Activated CD8-positive, alpha-beta memory T cell treated with anti-CD3 and anti-CD28 coated beads for 1 hour (primary cell): ENCODE measurements around the gene RBM4B.
"Not testable (repeated sequence)": the region's sequence is repeated elsewhere in the genome, so short reads cannot be mapped to it uniquely, and the experiment has no call there.

Source experiments
- DNase-seq, 2 donors: peaks; one replicate each; pipeline ENCODE4 v3.0.0-alpha.2; 2020; ENCODE audit warnings: low read depth in 1 of 2; ENCODE audit errors: extremely low read depth in 1 of 2

The RBM4B gene, protein sequence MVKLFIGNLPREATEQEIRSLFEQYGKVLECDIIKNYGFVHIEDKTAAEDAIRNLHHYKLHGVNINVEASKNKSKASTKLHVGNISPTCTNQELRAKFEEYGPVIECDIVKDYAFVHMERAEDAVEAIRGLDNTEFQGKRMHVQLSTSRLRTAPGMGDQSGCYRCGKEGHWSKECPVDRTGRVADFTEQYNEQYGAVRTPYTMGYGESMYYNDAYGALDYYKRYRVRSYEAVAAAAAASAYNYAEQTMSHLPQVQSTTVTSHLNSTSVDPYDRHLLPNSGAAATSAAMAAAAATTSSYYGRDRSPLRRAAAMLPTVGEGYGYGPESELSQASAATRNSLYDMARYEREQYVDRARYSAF

DNA sequence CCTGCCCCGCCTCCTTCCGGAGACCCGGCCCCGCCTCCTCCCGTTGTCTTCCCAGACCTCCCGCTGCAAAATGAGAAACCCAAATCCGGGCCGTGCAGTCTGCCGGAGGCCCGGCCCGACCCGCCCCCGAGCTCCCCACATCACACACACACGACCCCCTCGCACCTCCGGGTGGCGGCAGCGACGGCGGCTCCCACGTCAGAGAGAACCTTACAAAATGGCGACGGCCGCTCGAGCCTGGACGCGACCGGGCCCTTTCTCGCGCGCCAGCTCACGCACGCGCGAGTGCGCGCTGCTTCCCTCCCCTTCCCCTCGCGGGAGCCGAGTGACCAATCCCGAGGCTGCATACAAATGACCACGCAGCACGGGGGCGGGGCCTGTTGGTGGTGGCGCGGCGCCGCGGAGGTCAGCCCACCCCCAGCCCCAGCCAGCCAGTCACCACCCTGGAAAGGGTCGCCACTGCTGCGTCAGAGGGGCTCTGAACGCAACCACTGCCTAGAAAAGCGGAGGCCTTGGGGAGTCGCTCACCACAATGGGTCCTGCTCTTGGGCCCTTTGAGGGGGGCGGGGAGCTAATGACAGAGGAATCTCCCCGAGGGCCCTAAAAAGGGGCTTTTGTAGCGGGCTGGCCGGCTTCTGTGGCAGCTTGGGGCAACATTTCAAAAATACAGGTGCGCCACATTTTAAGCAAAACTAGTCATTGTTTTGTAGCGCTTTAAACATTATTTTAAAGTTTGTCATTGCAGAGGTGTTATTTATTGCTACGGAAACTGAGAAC, at the start of gene RBM4B:
Gene RBM4B, minus strand, starts transcription at position 289 of the 777 bp plus-strand sequence. CDS start 808 bp downstream, outside the sequence.
- peak; percentile 92 for DNase-seq

DNA sequence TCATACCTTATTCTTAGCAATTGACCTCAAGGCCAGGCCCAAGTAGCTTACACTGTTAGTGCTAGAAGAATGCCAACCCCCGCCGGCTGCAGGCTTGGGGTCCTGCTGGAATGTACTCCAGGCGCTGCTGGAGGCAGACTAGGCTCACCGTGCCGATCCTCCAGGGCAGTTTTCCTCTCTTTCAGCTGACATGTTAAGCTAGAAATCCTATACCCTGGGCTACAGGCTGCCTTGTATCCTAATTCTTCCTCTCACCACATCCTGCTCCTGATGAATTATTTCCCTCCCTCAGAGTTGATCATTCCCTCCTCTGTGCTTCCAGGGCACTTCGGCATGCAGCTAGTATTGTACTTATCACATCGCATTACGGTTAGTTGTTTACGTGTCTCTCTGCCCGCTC, 48.0 kb upstream of the RBM4B start:
- DNase-seq: no peak

- no peak for DNase-seq
Observed at GRCh38 chr11:66725114-66725513, 47.4 kb upstream of the RBM4B start.

GRCh38 chr11:66724167-66724566, 46.5 kb upstream of the RBM4B start:
- not testable (repeated sequence) for DNase-seq

DNA sequence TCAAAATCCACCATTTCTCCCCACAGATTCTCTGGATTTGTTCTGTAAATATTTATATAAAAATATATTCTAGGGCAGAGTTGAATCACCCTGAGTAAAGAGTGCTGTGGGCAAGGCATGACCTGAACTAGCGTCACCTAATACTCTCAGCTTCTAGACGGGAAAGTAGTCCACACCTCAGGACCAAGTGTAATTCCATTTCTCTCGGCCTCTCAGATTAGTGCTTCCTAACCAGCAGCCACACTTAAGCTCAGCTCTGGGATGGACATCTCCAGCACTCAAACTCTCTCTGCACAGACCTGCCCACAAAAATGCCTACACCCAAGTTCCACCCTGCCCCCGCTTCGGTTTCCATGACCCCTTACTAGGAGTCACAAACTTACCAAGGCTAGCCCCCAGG, 46.0 kb upstream of the RBM4B start:
- DNase-seq: no peak

- no peak for DNase-seq
Observed at GRCh38 chr11:66722745-66723651, 45.3 kb upstream of the RBM4B start.

GRCh38 chr11:66721939-66722338, 44.3 kb upstream of the RBM4B start:
- no peak for DNase-seq

GRCh38 chr11:66720899-66721470, 43.3 kb upstream of the RBM4B start:
- no peak for DNase-seq

GRCh38 chr11:66720223-66720898, 42.7 kb upstream of the RBM4B start:
- no peak for DNase-seq

DNA sequence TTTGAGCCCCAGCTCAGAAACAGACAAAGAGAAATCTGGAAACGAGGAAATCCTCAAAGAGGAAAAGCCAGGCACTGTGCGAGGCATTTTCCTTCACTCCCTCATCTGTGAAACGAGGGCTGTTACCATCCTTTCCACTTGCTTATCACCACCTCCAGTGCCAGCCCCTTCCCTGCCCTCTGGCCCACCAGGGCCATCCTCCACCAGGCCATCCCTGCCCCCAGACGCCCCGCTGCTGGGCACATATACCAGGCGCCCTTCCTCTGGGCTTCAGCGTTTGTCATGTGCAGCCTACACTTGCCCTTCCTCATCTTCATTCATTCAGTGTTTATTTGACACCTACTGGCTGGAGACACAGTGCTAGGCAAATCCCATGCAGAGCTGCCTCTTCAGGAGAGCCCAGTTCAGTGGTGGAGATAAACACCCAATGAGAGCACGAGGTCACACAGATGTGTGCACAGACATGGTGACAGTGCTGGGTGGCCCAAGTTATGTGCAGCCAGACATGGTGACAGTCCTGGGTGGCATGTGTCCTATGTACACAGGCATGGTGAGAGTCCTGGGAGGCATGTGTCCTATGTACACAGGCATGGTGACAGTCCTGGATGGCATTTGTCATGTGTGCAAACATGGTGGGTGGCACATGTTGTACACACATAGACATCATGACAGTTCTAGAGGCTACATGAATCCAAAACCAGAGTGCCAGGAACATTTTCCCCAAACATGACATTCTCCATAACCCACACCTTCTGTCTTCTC, 41.6 kb upstream of the RBM4B start:
- no peak for DNase-seq

DNA sequence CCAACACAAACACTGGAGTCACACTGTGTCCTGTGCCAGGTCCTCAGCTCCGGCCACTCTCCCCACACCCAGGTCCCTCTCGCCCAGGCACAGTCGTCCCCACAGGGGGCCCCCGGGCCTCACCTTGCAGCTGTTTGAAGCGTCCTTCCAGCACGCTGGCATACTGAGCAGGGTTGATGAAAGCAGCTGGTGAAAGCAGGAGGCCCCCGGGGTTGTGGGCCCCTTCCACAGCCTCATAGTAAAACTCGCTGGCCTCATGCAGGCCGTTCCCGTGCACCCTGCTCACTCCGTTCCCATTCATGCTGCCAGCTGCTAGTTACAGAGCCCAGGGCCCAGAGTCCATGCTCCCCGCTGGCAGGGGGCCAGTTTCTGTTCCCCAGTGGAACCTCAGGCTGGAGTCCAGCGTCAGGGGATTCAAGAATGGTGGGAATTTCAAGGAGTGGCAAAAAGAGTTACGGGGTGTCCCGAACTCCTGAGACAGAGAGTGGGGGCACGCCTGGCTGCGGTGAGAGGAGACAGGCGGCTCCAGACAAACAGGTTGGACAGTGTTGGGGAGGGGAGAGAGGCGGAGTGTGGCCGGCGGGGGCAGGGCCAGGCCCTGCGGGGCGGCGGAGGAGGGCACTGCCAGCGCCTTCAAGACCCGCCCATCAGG, 40.8 kb upstream of the RBM4B start:
- DNase-seq: no peak

GRCh38 chr11:66717925-66718319, 40.2 kb upstream of the RBM4B start:
- no peak for DNase-seq

DNA sequence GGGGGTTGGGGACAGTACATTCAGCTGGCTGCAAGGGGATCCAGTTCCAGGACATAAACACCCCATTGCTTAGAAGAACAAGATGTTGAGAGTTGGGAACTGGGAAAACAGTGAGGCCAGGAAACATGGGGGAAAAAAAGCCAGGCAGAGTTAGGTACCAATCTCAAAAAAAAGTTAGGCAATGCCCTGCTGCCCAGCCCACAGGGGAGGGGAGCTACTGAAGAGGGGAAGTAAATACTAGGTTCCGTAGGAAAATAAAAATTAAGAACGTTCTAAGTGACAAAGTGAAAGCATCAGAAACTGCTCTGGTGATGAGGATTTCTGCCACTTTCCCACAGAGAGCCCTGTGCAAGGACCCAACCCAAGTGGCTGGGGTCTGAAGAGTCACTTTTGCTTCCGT, 39.3 kb upstream of the RBM4B start:
- no peak for DNase-seq

GRCh38 chr11:66715346-66716085, 37.8 kb upstream of the RBM4B start:
- DNase-seq: no peak

DNA sequence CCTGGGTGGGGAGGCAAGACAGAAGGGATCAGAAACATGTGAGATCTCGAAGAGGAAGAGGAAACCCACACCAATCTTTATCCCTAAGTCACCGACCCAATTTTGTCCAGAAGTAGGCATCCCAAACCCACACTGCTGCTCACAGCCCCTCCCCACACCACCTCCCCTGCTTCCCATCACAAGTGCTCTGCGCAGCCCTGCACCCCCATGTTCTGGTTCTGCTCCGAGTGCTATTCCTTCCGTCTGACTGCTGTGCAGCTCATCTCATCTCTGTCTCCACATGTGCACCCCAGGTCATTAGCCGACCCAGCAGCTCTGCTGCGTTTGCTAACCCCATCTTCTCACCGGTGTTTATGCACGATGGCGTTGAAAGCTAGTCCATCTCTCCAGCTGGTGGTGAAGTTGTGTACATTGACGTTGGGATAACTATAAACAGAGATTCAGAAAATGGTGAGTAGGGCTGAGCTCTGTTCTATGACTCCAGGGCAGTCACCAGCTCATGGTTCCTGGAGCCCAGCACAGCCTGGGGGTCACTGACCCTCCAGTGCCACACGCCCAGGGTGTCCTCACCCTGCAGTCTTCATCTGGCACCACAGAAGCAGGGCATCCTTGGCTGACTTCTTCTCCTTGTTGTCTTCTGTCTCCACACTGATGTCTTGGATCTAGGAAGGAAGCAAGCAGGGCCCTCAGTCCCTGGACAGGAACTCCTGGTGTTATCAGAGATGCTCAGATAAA, 36.2 kb upstream of the RBM4B start:
- DNase-seq: no peak

- no peak for DNase-seq
Observed at GRCh38 chr11:66710384-66710930, 32.8 kb upstream of the RBM4B start.

DNA sequence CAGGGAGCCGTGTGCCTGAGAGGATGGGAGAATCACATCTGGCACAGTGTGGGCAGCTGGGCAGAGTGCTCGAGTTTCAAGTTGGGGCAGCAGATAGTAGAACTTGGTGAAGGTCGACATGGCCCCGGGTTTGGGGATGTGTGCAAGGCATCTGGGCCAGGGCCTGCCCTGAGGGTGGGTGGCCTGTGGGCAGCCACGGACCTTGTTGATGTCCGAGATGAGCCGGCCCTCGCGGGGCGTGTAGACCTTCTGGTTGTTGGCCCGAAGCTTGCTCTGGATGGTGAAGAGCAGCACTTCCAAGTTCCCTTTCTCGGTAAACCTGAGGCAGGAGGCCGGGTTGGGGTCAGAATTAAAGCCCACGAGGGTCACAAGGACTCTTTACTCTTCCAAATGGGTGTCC, 31.0 kb upstream of the RBM4B start:
- DNase-seq: no peak
